Upper lobe of right lung (tissue), 1 donor: Measurements from ENCODE around the gene CLPTM1L. TPM values are rescaled to one million over a fixed set of nuclear protein-coding genes. Genes with fewer than 3 reads are reported as not detected.
"Not testable (repeated sequence)": the region's sequence is repeated elsewhere in the genome, so short reads cannot be mapped to it uniquely, and the experiment has no call there.

Experiments
- ATAC-seq: fragments of 200-7000 bp; cut with Tn5 transposase; one replicate; pipeline ENCODE4 v1.9.1; 2020; ENCODE audit warnings: mild to moderate bottlenecking, moderate library complexity
- DNase-seq: peaks from one replicate; pipeline ENCODE4 v3.0.0-alpha.2; 2020
- H3K27ac ChIP-seq: fragments of 200-600 bp; one replicate; pipeline ENCODE4 v1.8.0; 2022
- H3K27me3 ChIP-seq: fragments of 200-600 bp; one replicate; pipeline ENCODE4 v1.8.0; 2022; ENCODE audit warnings: mild to moderate bottlenecking
- H3K36me3 ChIP-seq: fragments of 200-600 bp; one replicate; pipeline ENCODE4 v1.8.0; 2022
- H3K4me1 ChIP-seq: fragments of 200-600 bp; one replicate; pipeline ENCODE4 v1.8.0; 2022
- H3K4me3 ChIP-seq: fragments of 200-600 bp; one replicate; pipeline ENCODE4 v1.8.0; 2022; ENCODE audit warnings: mild to moderate bottlenecking
- H3K9me3 ChIP-seq: fragments of 200-600 bp; one replicate; pipeline ENCODE4 v1.8.0; 2022
- CTCF ChIP-seq: fragments of 200-600 bp; IDR thresholded peaks from one replicate; pipeline ENCODE4 v1.8.0; 2022; ENCODE audit warnings: antibody characterized with exemption
- intact Hi-C: fragments of 100-400 bp; cut with DNase I; formaldehyde crosslinking; loops from one replicate; pipeline ENCODE4 v1.11.0; 2022
- total RNA-seq: library from RNA; stranded (reverse); fragmentation: NEBNext Ultra II Directional; extraction: Animal tissue kit (Norgen Biotek cat#: 25700); gene quantifications from one replicate; pipeline ENCODE4 v1.2.1, GENCODE V29; 2021
- donor health status: DM: no; HTN: yes; CAD: no; lungs with severe emphysema.

The CLPTM1L gene
- total RNA-seq, 1 donor from 2014 or later = 153 TPM

DNA sequence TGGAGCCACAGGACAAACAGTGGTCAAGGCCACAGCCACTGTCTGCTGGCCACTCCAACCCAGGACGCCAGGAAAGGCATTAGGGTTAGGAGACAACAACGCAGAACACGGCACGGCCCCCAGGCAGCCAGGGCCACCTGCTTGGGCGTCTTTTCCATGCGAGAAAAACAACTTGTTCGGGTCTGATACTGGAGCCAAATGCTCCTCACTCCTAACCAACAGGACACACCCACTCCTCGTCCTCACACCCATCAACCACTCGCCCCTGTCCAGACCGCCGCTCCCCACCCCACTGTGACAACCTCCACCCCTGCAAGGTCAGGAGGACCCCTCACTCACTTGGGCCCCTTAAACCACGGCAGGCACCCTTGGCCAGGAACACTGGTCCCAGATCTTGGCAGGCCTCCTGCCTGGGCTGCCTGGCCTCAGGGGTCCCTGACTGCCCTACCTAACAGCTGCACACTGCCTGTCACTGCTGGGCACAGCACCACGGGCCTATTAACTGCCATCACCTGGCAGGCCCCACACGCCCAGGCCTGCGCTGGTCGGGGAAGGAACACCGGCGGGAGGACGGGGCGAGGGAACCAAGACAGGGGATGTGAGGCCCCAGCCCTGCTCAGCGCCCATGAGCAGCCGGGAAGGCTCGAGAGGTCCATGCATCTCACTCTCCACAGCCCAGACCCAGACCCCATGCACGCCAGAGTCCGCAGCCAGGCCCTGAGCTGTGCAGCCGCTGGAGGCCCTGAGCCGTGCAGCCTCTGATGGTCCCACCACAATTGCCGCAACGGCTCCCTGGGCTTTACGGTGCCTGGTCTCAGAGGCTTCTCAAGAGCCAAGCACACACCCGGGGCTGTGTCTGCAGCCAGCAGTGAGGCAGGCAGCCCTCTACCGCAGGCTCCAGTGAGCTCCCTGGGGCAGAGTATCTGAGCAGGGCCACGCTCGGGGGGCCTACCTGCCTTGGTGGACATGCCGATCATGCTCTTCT lies 13.8 kb downstream of the CLPTM1L start:
- intact Hi-C loops = no loop called here
- Histone ChIP-seq H3K36me3 (peaks cover 61% of the 10 kb centered on the region), H3K9me3 (no peaks in the 10 kb centered on the region), H3K4me1 (peaks cover 23% of the 10 kb centered on the region), H3K27me3 (no peaks in the 10 kb centered on the region), H3K4me3 (no peak overlapping the region), H3K27ac (peak overlapping the region; percentile 12)
- no peak for DNase-seq
- peak; percentile 13 for ATAC-seq
- TF ChIP-seq CTCF = no peak

DNA sequence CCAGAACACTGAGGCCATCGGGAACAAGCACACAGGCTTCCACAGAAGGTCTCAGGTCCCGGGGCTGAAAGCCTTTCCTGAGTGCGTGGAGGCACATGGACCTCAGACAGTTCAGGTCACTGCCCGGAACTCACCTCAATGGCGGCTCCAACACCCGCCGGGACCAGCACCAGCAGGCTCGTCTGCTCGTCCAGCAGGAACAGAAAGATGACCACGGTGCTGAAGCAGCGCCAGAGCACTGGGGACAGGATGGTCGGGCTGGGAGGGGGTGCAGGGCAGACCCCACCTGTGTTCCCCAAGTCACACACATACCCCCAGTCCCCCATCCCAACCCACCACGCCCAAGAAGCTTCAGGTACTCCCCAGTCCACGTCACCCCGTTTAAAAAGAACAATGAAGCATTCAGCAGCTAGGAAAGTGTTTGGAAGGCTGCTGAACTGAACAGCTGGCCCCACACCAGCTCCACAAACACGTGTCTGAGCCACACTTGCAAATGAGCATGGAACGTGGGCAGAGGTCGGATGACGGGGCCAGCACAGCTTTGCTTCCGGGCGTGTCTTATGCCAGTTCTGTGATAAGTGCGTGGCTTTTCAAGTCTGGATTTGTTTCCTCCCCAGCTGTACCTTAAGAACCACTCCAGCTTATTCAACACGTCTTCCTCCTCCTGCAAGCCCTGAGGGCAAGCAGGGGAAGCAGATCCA lies 14.6 kb downstream of the CLPTM1L start:
- H3K36me3 ChIP-seq = peaks cover 60% of the 10 kb centered on the region
- peak; percentile 90 for ATAC-seq
- DNase-seq = peak; percentile 86
- TF ChIP-seq CTCF = no peak
- H3K4me1 ChIP-seq = peaks cover 23% of the 10 kb centered on the region
- H3K4me3 ChIP-seq = no peak overlapping the region
- no peaks in the 10 kb centered on the region for H3K9me3 ChIP-seq
- intact Hi-C loops = no loop called here
- peak overlapping the region; percentile 12 for H3K27ac ChIP-seq
- no peaks in the 10 kb centered on the region for H3K27me3 ChIP-seq

GRCh38 chr5:1329111-1329579 lies 15.8 kb downstream of the CLPTM1L start:
- ATAC-seq = no peak
- no peak overlapping the region for H3K27ac ChIP-seq
- no peak overlapping the region for H3K4me3 ChIP-seq
- no peaks in the 10 kb centered on the region for H3K9me3 ChIP-seq
- no peak for TF ChIP-seq CTCF
- peaks cover 23% of the 10 kb centered on the region for H3K4me1 ChIP-seq
- DNase-seq = peak; percentile 60
- intact Hi-C loops = no loop called here
- peaks cover 60% of the 10 kb centered on the region for H3K36me3 ChIP-seq
- H3K27me3 ChIP-seq = no peaks in the 10 kb centered on the region

DNA sequence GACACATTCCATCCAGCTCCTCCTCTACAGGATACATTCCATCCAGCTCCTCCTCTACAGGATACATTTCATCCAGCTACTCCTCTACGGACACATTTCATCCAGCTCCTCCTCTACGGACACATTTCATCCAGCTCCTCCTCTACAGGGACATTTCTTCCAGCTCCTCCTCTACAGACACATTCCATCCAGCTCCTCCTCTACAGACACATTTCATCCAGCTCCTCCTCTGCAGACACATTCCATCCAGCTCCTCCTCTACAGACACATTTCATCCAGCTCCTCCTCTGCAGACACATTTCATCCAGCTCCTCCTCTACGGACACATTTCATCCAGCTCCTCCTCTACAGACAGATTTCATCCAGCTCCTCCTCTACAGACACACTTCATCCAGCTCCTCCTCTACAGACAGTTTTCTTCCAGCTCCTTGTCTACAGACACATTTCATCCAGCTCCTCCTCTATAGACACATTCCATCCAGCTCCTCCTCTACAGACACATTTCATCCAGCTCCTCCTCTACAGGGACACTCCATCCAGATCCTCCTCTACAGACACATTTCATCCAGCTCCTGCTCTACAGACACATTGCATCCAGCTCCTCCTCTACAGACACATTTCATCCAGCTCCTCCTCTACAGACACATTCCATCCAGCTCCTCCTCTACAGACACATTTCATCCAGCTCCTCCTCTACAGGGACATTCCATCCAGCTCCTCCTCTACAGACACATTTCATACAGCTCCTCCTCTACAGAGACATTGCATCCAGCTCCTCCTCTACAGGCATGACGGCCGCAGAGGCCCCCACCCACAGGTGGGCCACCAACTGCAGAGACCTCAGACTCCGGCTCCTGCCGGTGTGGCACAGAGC lies 16.4 kb downstream of the CLPTM1L start:
- H3K27me3 ChIP-seq, intact Hi-C loops, H3K9me3 ChIP-seq, ATAC-seq, DNase-seq, H3K27ac ChIP-seq, H3K4me3 ChIP-seq: not testable (repeated sequence)
- Histone ChIP-seq H3K4me1 (peaks cover 23% of the 10 kb centered on the region), H3K36me3 (peaks cover 60% of the 10 kb centered on the region)

DNA sequence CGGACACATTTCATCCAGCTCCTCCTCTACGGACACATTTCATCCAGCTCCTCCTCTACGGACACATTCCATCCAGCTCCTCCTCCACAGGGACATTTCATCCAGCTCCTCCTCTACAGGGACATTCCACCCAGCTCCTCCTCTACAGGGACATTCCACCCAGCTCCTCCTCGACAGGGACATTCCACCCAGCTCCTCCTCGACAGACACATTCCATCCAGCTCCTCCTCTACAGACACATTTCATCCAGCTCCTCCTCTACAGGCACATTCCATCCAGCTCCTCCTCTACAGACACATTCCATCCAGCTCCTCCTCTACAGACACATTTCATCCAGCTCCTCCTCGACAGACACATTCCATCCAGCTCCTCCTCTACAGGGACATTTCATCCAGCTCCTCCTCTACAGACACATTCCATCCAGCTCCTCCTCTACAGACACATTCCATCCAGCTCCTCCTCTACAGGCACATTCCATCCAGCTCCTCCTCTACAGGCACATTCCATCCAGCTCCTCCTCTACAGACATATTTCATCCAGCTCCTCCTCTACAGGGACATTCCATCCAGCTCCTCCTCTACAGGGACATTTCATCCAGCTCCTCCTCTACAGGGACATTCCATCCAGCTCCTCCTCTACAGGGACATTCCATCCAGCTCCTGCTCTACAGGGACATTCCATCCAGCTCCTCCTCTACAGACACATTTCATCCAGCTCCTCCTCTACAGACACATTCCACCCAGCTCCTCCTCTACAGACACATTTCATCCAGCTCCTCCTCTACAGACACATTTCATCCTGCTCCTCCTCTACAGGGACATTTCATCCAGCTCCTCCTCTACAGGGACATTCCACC lies 17.8 kb downstream of the CLPTM1L start:
- DNase-seq, H3K27ac ChIP-seq: not testable (repeated sequence)

GRCh38 chr5:1326532-1326875 lies 18.4 kb downstream of the CLPTM1L start:
- Histone ChIP-seq H3K4me1 (peaks cover 13% of the 10 kb centered on the region), H3K36me3 (peaks cover 63% of the 10 kb centered on the region)
- H3K4me3 ChIP-seq, H3K27ac ChIP-seq, DNase-seq, H3K27me3 ChIP-seq, H3K9me3 ChIP-seq, intact Hi-C loops, ATAC-seq: not testable (repeated sequence)

More for the DNA sequence above, 17.8 kb downstream of the CLPTM1L start:
- H3K4me3 ChIP-seq, H3K9me3 ChIP-seq, ATAC-seq, intact Hi-C loops, H3K27me3 ChIP-seq: not testable (repeated sequence)
- Histone ChIP-seq H3K4me1 (peaks cover 18% of the 10 kb centered on the region), H3K36me3 (peaks cover 63% of the 10 kb centered on the region)
